Ramos (cell line): Measurements from ENCODE around the gene CAB39.

Source experiments
- in situ Hi-C: fragments of 300-500 bp; cut with MboI; formaldehyde crosslinking; loops from one replicate; pipeline ENCODE4 v1.14.3; 2022; ENCODE audit warnings: low sequenced_read_pairs; ENCODE audit not compliant: unreplicated experiment

CAB39 gene

DNA sequence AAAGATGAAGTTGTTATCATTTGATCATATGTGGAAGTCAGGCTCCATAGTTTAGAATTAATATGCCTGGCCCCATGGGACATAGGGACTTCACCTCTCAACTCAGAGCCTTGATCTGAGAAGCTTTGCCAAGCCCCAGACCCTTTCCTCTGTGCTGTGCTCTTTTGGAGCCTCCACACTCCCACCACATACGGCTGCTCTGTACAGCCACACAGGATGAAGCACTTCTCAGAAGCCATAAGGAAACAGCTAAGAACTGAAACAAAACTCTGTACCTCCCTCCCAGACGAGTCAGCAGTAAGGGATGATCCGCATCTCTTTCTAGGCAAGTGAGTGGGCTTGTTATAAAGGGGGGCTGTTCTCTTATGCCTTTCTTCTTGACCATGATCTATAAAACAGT, 66.5 kb downstream of the CAB39 start:
- in situ Hi-C loops, result no loop called here

DNA sequence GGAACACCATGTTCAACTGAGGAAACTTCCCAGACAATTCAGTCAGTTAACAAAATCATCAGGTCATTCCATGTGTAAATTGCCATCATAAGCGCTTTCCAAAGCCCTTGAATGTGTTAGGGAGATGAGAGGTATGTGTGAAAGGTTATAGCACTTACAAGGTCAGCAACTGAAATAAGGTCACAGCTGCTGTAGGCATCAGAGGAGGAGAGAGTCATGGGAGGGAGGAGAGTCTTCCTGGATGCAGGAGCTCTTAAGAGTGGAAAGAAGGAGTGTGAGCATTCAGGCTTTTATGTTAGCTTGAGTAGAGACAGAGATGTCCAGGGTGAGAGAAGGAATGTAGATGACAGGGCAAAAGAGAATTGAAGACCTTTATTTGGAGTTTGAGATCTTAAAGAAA, 67.0 kb downstream of the CAB39 start:
- in situ Hi-C loops, result no loop called here

DNA sequence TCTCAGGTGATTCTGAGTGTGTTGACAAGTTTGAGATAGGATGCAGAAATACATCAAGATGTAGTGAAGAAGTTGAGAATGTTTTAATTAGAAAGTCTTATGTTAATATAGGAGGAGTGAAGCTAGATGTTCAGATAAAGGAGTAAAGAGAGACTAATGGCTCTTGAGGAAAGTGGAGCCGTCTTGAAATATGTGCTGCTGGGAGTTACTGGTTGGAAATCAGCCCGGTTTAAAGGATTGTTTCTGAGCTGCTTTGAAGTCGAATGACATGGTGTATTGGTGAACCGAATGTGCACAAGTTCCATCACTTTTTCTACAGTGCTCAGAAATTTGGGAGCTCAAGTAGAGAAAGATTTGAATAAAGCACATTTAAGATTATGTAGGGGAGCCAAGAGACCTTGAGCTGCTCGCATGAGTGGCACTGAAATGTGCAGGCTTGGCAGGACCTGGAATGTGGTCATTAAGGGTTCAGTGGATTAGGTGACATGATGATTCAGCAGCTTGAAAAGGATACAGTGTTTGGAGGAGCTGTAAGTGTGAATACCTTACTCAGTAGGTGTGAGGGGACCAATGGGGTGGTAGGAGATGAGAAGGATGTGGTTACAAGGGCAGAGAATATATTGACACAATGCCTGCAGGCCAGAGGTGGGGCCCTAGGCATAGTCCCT, 68.6 kb downstream of the CAB39 start:
- in situ Hi-C loops, result no loop called here

DNA sequence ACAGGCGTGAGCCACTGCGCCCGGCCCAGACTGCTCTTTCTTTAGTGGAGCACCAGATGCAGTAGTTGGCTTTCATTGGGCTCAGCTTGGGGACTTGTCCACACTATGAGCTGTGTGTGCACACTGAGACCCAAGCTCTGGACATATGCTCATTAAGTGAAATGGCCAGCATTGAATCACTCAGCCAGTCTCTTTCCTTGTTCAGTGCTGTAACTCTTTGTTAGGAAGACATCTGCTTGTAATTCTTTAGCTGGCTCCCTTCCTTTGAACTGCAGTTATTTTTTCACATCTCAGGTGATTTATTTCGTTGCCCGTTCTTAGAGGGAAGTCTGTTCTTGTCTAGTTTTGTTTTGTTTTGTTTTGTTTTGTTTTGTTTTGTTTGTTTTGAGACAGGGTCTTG, 70.5 kb downstream of the CAB39 start:
- in situ Hi-C loops, result no loop called here

DNA sequence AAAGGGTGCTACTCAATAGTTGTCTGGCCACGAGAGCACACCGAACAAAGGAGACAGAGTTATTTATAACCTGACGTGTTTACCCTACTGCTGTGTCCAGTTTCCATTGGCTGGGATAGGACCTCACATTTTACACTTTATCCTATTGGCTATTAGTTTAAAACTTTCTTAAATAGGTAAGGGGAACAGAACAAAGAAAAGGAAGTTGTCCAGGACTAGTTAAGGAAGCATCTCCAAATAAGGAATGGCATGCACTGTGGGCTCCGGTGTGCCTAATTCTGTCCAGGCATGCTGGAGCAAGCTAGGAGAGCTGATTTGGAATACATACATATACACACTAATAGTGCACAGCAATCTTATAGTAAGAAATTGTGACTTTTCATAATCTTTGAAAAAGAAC, 72.2 kb downstream of the CAB39 start:
- in situ Hi-C loops, result no loop called here

DNA sequence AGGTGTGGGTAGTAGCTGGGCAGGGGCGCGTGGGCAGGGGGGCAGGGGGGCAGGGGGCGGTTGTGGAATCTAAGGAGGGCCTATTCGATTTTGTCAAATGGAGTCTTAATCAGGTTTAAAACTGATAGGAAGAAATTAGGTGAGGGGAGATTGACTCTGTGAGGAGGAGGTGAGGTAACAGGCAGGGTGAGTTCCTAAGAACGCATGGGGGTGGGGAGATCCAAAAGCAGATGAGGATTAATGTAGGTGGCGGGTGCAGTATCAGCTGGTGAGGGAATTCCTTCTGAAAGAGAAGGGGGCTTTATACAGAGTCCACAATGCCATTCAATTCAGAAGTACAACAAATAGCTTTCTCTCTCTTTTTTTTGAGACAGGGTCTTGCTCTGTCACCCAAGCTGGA, 72.7 kb downstream of the CAB39 start:
- in situ Hi-C loops, result no loop called here

DNA sequence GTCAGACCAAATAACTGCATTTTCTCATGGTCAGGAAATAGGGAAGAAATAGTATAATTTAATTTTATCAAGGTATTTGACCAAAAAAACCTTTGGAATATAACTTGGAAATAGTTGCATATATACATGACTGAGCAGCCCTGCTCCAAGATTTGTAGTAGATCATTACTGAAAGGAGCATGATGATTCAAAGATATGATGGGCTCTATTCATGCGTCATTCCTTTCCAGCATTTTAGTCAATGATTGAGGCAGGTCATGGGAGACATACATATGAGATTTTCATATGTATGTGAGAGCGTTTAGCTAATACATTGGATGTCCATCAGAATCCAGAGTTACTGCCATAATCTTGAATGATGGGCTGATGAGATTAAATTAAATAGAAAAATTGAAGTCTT, 74.5 kb downstream of the CAB39 start:
- in situ Hi-C loops, result no loop called here

DNA sequence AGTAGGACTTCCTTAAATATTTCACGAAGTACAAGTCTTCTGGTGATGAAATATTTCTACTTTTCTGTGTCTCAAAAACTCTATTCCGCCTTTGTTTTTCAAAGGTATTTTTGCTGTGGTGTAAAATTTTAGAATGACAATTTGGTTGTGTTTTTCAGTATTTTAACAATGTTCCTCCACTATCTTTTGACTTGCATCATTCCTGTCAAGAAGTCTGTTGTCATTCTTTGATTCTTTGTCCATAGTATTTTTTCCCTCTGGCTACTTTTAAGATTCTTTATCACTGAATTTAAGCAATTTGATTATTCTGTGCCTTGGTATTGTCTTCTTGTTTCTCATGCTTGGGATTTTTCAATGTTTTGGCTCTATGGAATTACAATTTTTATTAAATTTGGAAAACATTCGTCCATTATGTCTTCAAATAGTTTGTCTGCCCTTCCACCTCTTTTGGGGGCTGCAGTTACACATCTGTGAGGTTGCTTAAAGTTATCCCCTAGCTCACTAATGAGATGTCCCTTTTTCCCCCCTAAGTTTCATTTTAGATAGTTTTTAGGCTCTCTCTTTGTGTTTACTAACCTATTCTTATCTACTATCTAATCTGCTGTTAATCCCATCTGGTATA, 76.0 kb downstream of the CAB39 start:
- in situ Hi-C loops, result no loop called here

DNA sequence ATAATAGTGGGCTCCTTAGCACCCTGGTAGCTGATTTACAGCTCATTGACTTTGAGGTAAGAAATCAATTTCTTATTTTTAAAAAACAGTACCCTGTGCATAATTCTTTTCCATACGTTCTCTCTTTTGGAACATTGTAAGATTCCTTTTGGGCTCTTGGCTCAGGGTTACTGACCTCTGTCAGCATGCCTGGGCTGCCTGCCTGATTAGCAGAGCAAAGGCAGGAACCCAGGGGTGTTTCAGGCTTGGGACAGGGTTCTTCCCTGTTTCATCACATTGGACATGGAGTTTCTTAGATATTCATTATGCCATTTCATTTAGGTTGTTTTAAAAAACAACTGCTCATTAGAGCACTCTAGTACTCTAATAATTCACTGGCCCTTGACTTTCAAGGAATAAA, 78.3 kb downstream of the CAB39 start:
- in situ Hi-C loops, result no loop called here

DNA sequence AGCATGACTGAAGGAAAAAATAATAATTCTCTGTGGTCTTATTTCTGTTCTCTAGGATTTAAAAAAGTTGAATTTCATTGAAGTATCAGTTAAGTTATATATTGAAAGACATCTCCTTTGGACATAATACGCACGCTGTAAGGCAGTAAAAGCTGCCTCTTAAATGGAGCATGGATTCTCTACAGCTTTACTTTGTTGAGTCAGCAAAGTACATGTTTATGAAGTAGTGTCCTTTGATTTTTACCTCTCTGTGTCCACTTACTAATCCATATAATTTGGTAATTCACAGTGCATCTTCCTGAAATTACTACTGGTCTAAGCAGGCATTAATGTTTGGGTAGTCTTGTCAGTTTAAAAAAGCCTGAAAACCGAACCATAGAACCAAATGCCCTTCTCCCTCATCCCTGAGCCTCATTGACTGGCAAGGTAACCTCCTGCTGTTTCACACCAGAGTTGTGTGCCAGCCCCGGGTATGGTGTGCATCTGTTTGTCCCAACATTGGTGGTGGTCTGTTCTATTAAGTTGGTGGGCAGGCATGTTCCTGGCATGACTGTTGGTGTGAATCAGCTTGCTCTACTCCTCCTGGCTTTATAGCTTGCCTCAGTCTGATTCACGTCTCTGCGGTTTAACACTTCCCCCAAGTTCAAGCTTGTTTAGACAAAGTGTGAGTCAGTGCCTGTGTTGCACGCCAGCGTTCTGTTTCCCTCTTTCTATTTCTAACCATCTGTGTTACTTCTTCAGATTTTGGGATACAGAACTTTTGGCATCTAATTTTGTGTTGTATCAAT, 81.1 kb downstream of the CAB39 start:
- in situ Hi-C loops, result no loop called here

DNA sequence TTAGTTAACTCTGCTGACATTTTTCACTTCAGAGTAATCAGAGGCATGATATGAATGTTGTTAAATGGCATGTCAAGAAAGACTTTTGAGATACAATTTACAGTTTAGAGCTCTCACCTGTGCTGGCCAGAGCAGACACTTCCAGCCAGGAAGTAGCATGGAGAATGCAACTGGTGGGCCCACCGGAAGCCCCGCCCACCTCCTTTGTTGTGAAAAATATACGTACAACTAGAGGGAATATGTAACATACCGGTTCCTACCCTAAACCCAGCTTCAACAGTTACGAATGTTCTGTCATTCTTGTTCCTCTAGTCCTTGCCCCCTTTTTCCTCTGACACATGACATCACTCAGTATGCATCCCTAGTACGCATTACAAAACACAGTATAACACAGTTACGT, 81.9 kb downstream of the CAB39 start:
- in situ Hi-C loops, result no loop called here

DNA sequence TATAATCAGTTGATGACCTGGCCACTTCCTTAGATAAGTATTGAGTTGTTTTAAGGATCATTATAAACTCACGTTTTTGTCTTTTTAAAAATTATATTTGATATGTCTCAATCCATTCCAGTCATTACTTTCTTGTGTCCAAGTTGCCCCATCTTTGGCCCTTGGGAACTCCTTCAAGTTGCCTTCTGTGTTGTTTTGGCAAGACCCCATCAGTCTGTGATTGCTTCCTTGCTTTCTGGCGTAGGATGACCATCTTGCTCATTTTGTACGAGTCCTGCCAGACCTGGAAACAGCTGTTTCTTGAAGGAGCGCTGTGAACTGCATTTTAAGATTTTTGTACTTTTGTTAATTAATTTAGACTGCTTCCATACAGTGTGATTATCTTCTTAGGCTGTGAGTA, 83.2 kb downstream of the CAB39 start:
- in situ Hi-C loops, result no loop called here

DNA sequence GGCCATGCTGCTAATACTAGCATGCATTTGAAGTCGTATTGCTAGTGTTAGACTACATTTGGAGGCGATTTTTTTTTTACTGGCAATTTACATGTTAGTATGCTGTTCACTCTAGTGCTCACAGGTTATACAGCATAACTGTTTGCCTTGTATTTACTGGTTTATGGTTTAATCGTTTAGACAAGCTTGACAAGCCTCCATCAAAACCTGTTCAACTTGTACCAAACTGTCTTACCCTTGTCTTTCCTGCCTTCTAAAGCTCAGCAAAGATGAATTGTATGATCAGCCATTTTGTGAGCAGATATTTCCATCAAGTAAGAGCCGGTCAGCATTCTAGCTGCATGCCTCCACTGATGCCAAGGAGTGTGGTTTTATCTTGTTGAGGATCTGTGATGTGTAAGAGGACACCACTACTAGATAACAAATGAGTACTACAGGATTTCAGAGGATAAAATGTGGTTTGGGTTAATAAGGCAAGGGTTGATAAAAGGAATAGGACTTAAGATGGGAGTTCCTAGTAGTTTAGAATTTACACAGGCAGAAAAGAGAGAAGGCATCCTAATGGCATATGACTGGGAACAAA, 83.7 kb downstream of the CAB39 start:
- in situ Hi-C loops, result no loop called here

DNA sequence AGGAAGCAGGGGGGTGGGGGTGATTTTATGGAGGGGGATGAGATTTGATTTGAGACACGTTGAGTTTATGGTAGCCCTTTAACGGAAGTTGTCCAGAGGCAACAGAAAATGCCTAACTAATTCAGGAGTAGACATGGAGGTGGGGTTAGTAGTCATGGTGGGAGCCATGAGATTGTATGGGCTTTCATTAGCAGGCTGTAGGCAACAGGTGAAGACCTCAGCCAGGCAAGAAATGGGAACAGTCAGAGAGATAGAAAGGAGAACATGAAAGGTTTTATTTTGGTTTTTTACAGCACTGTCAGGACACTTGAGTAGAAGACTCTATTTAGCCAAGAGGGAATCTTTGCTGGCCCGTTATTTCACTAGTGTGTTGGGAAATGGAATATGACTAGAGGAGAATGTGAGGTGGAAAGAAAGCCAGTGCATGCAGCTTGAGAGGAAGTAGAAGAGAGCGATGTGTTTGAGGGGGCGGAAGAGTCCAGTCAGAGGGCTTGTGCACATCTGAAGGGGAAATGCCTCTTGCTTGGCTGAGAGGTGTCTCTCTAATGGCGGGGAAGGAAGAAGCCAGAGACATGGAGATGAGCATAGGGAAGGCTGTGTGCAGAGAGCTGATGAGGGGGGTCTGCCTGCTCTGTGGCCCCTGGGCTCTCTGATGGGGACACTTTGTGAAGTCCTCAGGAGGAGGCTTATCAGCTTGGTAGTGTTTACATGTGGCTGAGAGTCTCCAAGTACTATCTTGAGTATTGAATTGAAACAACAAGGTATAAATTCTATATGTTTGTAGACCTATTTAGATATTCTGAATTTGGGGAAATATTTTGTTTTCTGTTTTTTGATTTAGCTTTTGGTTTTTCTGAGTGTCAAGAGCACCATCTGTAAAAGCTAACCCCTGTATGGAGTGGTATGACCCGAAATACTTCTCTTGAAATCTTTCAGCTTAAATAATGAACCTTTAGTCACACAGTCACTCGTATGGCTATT, 85.2 kb downstream of the CAB39 start:
- in situ Hi-C loops, result no loop called here

DNA sequence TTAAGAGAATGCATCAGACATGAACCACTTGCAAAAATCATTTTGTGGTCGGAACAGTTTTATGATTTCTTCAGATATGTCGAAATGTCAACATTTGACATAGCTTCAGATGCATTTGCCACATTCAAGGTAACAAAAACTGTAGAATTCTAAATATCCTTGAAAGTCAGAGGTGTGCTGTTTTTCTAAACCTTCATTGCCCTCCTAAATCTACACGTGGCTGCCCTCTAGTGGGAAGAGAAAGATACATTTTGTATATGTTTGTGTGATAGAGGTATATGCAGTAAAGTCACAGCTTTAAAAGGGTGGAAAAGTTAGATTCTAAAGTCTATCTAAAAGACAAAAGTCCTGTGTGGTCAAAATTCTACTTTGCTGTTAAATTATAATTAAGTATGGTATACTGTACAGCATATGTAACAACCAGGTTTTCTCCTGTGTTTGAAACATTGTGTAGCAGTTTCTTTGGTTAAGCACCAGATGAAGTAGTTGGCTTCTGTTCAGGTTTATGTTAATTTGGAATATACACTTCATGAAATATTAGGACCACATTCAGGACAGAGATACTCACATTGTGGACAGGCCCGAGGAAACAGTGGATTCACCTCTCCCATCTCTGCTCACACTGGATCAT, 86.2 kb downstream of the CAB39 start:
- in situ Hi-C loops, result no loop called here

DNA sequence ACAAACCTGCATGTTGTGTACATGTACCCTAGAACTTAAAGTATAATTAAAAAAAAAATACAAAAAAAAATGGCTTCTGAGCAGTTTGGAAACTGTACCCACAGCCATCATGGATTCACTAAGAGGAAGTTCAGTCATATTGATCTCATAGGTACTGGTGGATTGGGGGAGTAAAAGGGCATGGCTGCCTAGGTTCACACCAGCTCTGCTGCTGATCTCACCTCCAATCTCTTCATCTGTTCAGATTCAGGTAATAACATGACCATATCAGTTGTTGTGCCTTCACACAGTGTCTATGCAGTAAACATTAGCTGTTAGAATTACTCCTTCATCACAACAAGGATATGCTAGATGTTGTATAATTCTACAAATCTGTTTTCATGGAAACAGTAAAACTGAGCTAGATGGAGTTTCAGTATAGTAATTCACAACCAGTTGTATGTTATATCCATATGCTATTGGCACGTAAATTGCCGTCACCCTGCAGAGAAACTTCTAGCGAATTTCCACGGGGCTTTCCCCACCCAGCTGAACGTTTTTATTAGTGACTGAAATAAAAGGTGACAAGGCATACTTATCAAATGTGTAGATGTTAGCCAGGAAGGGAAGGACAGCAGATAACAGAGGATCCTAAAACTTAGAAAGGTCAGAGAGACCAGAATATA, 92.8 kb downstream of the CAB39 start:
- in situ Hi-C loops, result loop anchor here (10.0 kb wide), 1 partner anchor 801 kb away; no protein-coding TSS in a partner anchor

DNA sequence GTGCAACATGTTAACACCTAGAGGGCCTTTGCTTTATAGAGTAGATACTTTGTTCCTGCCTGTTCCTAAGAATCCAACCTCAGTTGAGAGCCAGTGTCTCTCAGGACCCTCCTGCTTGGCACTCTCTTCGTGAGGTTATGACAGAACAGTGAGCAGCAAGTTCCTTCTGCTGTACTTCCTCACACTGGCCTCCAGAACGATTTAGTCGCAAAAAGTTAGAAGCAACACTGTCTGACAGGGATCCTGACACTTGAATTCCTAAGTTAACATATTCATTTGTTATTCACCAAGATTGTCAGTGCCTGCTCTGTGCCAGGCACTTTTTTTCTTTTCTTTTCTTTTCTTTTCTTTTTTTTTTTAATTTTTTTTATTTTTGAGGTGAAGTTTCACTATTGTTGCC, 95.1 kb downstream of the CAB39 start:
- in situ Hi-C loops, result loop anchor here (10.0 kb wide), 1 partner anchor 803 kb away; no protein-coding TSS in a partner anchor

DNA sequence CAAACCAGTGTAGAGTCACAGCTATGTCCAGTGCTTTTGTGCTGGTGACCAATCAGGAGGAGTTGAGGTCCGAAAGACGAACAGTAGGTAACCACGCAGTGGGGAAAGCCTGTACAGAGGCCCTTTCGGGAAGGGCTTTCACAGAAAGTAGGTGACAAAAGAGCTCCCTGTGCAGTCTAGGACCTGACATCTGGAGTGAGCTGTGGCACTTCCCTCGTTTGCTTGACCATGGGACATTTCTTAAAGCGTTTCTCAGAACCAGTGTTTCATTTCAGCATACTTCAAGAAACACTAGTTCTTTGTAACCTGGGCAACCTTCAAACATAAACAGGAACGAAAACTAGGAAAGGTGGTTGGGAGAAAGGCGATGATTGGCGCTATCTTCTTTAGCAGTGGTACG, 96.4 kb downstream of the CAB39 start:
- in situ Hi-C loops, result loop anchor here (10.0 kb wide), 1 partner anchor 804 kb away; no protein-coding TSS in a partner anchor
